B cell (primary cell): ENCODE measurements around the gene ETS1. TPM values are rescaled to one million over a fixed set of nuclear protein-coding genes. Genes with fewer than 3 reads are reported as not detected.
A peak's percentile ranks its signal among the peaks of the same experiment; 100 is the strongest.

Source experiments
- ATAC-seq: fragments of 200-7000 bp; cut with Tn5 transposase; one replicate; pipeline ENCODE4 v1.10.0; 2021; ENCODE audit warnings: low read depth, mild to moderate bottlenecking, moderate number of reproducible peaks, moderate library complexity
- CTCF ChIA-PET: fragments of 350-600 bp; sonication (Branson Sonifier 250); formaldehyde crosslinking; loops from one replicate; lab custom pipeline; 2021; ENCODE audit warnings: antibody characterized with exemption, inconsistent platforms; lab: Charles Lee
- POLR2A ChIA-PET: fragments of 350-600 bp; sonication (Branson Sonifier 250); formaldehyde crosslinking; loops from one replicate; lab custom pipeline; 2021; ENCODE audit warnings: antibody characterized with exemption; lab: Charles Lee
- DNase-seq: peaks from one replicate; pipeline ENCODE4 v3.0.0; 2013
- H2AFZ ChIP-seq: 2 replicates; pipeline ENCODE4 v1.6.1; 2012; ENCODE audit warnings: mild to moderate bottlenecking, low read depth, low read length; ENCODE audit not compliant: insufficient read depth, poor library complexity, severe bottlenecking
- H3K27ac ChIP-seq, 2 donors: 1 replicate in 1 of 2; 2 replicates in 1 of 2; pipeline ENCODE4 v1.5.1; 2012 to 2013; ENCODE audit warnings: low read length in 2 of 2, mild to moderate bottlenecking in 2 of 2, moderate library complexity in 1 of 2
- H3K27me3 ChIP-seq, 4 experiments: fragments of 200-600 bp in 1 of 4; sonication (generic) in 1 of 4; replicated peaks in 1 of 4; 1 replicate in 2 of 4; 2 replicates in 2 of 4; pipeline versions ENCODE4 v1.6.1 to v1.7.0; 2013 to 2016; ENCODE audit warnings: low read length in 3 of 4, mild to moderate bottlenecking in 2 of 4, mixed read lengths in 1 of 4, moderate library complexity in 1 of 4; ENCODE audit not compliant: insufficient read depth in 4 of 4, control insufficient read depth in 3 of 4; ENCODE audit errors: control extremely low read depth in 1 of 4
- H3K36me3 ChIP-seq, 2 experiments: replicated peaks in 1 of 2; 1 replicate in 1 of 2; 2 replicates in 1 of 2; pipeline versions ENCODE4 v1.6.1 to v1.7.1; 2013; ENCODE audit warnings: low read length in 1 of 2; ENCODE audit not compliant: insufficient read depth in 2 of 2, control insufficient read depth in 1 of 2; ENCODE audit errors: control extremely low read depth in 1 of 2, extremely low read depth in 1 of 2
- H3K4me1 ChIP-seq, 2 donors: fragments of 200-600 bp in 1 of 2; sonication (generic) in 1 of 2; 1 replicate in 1 of 2; 2 replicates in 1 of 2; pipeline versions ENCODE4 v1.5.1 to v1.6.1; 2013 to 2017; ENCODE audit warnings: low read length in 2 of 2; ENCODE audit not compliant: control insufficient read depth in 2 of 2, insufficient read depth in 2 of 2
- H3K4me2 ChIP-seq: replicated peaks from 2 replicates; pipeline ENCODE3; 2012; ENCODE audit warnings: mild to moderate bottlenecking, low read depth, low read length; ENCODE audit not compliant: poor library complexity, severe bottlenecking
- H3K4me3 ChIP-seq, 5 experiments: fragments of 200-600 bp in 1 of 5; sonication (generic) in 1 of 5; 1 replicate in 3 of 5; 2 replicates in 2 of 5; pipeline versions ENCODE4 v1.5.1 to v1.7.0; 2011 to 2016; ENCODE audit warnings: low read length in 4 of 5, mild to moderate bottlenecking in 4 of 5, low read depth in 2 of 5, control low read depth in 1 of 5, moderate library complexity in 1 of 5; ENCODE audit not compliant: insufficient read depth in 1 of 5; ENCODE audit errors: control extremely low read depth in 1 of 5, extremely low read depth in 1 of 5
- H3K79me2 ChIP-seq: fragments of 200-600 bp; sonication (generic); one replicate; pipeline ENCODE4 v1.6.0; 2016; ENCODE audit warnings: low read length; ENCODE audit not compliant: control insufficient read depth, insufficient read depth
- H3K9ac ChIP-seq: fragments of 200-600 bp; sonication (generic); 2 replicates; pipeline ENCODE4 v1.6.1; 2017; ENCODE audit warnings: mild to moderate bottlenecking, low read length, moderate library complexity
- H3K9me3 ChIP-seq, 3 donors: one replicate each; pipeline versions ENCODE4 v1.6.1 to v1.7.1; 2013; ENCODE audit warnings: low read length in 2 of 3; ENCODE audit not compliant: control insufficient read depth in 2 of 3, insufficient read depth in 1 of 3; ENCODE audit errors: control extremely low read depth in 1 of 3
- H4K20me1 ChIP-seq: 2 replicates; pipeline ENCODE4 v1.6.0; 2012; ENCODE audit warnings: mild to moderate bottlenecking, low read length; ENCODE audit not compliant: insufficient read depth, control insufficient read depth, poor library complexity, severe bottlenecking
- H3K27ac Mint-ChIP-seq: one replicate; pipeline ENCODE4 v1.8.0; 2021; ENCODE audit warnings: mixed read lengths
- H3K27me3 Mint-ChIP-seq: one replicate; pipeline ENCODE4 v1.8.0; 2021; ENCODE audit warnings: mixed read lengths
- H3K4me1 Mint-ChIP-seq: one replicate; pipeline ENCODE4 v1.8.0; 2021; ENCODE audit warnings: mixed read lengths
- H3K4me3 Mint-ChIP-seq: one replicate; pipeline ENCODE4 v1.8.0; 2021; ENCODE audit warnings: mixed read lengths
- H3K9me3 Mint-ChIP-seq: one replicate; pipeline ENCODE4 v1.8.0; 2022; ENCODE audit warnings: mixed read lengths; ENCODE audit not compliant: insufficient read depth
- EZH2 ChIP-seq: IDR thresholded peaks from 2 replicates; pipeline ENCODE4 v1.6.1; 2012; ENCODE audit warnings: borderline replicate concordance, low read depth, mild to moderate bottlenecking, moderate library complexity, low read length; ENCODE audit not compliant: insufficient read depth, poor library complexity, severe bottlenecking
- WGBS: methylation state at CpG from one replicate; pipeline ENCODE4 v1.1.5; 2013; ENCODE audit warnings: missing lambda C conversion rate; ENCODE audit not compliant: insufficient coverage; 5-methylcytosine and 5-hydroxymethylcytosine counted together
- intact Hi-C: fragments of 100-400 bp; cut with micrococcal nuclease; formaldehyde crosslinking; loops from one replicate; pipeline ENCODE4 v1.10.0; 2022
- polyA plus RNA-seq: library from polyadenylated mRNA; depleted of rRNA; stranded (reverse); fragments of >200 nt; gene quantifications from 2 replicates; pipeline ENCODE4 v1.2.3, GENCODE V29; 2012
- total RNA-seq, 2 donors: library from RNA; stranded (reverse); fragments of 120-200 nt in 1 of 2; gene quantifications; 1 replicate in 1 of 2; 2 replicates in 1 of 2; pipeline versions ENCODE4 v1.2.3 to v1.2.4, GENCODE V29; 2013 to 2022
- TF ChIP-seq, protein P1 (sequence below): fragments of 200-600 bp; IDR thresholded peaks from one replicate; pipeline ENCODE4 v1.8.0; 2022; ENCODE audit warnings: antibody characterized with exemption, mild to moderate bottlenecking

Gene ETS1
- total and polyA plus RNA-seq, 2 donors (not counting 1 experiment from before 2014, with no cell fraction given): 115 to 271 TPM

DNA sequence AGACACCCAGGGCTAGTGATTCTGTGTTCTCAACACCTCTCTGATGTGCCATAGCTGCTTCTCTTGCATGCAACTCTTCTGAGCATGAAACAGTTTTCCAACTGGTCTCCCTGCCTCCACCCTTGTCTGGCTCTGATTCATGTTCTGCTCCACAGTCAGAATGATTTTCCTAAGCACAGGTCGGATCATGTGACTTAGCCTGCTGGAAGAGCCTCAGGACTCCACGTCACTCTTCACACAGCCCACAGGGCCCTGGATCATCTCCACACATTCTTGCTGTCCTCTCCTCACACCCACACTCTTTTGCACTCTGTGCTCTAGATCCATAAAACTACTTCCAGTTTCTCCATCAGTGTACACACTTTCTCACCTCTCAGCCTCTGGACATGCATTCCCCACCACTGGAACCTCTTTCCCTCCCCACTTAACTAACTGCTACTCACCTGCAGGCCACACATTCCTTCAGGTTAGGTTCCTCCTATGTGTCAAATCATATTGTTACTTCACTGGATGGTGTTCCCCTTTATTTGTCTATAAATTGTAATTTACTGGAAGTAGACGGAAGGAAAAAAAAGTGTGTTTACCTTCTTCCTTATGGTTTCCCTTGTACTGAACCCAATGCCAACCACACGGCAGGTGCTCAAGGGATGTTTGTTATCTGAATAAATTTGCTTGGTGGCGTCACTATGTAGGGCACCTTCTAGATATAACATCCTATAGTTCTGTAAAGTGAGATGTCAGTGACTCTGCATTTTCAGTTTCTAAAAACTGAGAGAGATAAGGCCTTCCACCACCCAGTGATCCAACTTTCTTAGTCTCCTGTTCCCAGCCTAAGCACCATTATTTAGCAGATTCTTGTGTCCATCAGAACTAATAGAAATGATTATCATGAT, 133.7 kb downstream of the ETS1 start:
- Histone ChIP-seq H3K9me3 (peaks cover 0 to 6% (median 0%) of the 10 kb centered on the region in 3 donors), H3K4me2 (no peak overlapping the region), H2AFZ (no peak overlapping the region), H3K27ac (peak overlapping the region in 1 of 2 donors; percentile 15), H3K79me2 (no peaks in the 10 kb centered on the region), H3K9ac (no peak overlapping the region), H3K4me1 (peaks cover 0 to 10% of the 10 kb centered on the region in 2 donors), H3K4me3 (no peak overlapping the region), H4K20me1 (no peaks in the 10 kb centered on the region), H3K36me3 (peaks cover 2 to 36% of the 10 kb centered on the region in 2 experiments), H3K27me3 (no peaks in the 10 kb centered on the region)
- POLR2A ChIA-PET: no interaction called here
- intact Hi-C loops: loop anchor here (2.0 kb wide), 1 partner anchor 15 kb away; no protein-coding TSS in a partner anchor
- no peaks in the 10 kb centered on the region for H3K27me3 Mint-ChIP-seq
- no peaks in the 10 kb centered on the region for H3K9me3 Mint-ChIP-seq
- ATAC-seq (no peak), DNase-seq (no peak)
- TF ChIP-seq, protein P1, sequence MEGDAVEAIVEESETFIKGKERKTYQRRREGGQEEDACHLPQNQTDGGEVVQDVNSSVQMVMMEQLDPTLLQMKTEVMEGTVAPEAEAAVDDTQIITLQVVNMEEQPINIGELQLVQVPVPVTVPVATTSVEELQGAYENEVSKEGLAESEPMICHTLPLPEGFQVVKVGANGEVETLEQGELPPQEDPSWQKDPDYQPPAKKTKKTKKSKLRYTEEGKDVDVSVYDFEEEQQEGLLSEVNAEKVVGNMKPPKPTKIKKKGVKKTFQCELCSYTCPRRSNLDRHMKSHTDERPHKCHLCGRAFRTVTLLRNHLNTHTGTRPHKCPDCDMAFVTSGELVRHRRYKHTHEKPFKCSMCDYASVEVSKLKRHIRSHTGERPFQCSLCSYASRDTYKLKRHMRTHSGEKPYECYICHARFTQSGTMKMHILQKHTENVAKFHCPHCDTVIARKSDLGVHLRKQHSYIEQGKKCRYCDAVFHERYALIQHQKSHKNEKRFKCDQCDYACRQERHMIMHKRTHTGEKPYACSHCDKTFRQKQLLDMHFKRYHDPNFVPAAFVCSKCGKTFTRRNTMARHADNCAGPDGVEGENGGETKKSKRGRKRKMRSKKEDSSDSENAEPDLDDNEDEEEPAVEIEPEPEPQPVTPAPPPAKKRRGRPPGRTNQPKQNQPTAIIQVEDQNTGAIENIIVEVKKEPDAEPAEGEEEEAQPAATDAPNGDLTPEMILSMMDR: no peak
- TF ChIP-seq EZH2: no peak
- peaks cover 52% of the 10 kb centered on the region for H3K4me1 Mint-ChIP-seq
- 95% methylated on average over 2 of the region's 5 CpGs for WGBS
- no peak overlapping the region for H3K4me3 Mint-ChIP-seq
- peak overlapping the region; percentile 61 for H3K27ac Mint-ChIP-seq
- CTCF ChIA-PET: interaction anchor here (0.6 kb wide), 1 partner anchor 131 kb away, joined by 3 read pairs; no protein-coding TSS in a partner anchor
